Colonic mucosa (tissue), 4 donors: Measurements from ENCODE around the gene FAIM2. TPM values are rescaled to one million over a fixed set of nuclear protein-coding genes. Genes with fewer than 3 reads are reported as not detected.
"Not testable (repeated sequence)": the region's sequence is repeated elsewhere in the genome, so short reads cannot be mapped to it uniquely, and the experiment has no call there.

ENCODE experiments used
- DNase-seq: peaks from one replicate; pipeline ENCODE4 v3.0.0-alpha.2; 2020
- H3K27ac ChIP-seq: fragments of 200-600 bp; one replicate; pipeline ENCODE4 v1.8.0; 2021
- H3K27me3 ChIP-seq: fragments of 200-600 bp; one replicate; pipeline ENCODE4 v1.8.0; 2021
- H3K36me3 ChIP-seq: fragments of 200-600 bp; one replicate; pipeline ENCODE4 v1.8.0; 2021
- H3K4me1 ChIP-seq: fragments of 200-600 bp; one replicate; pipeline ENCODE4 v1.8.0; 2021; ENCODE audit warnings: mild to moderate bottlenecking
- H3K4me3 ChIP-seq: fragments of 200-600 bp; one replicate; pipeline ENCODE4 v1.8.0; 2021
- H3K9ac ChIP-seq, 2 donors: one replicate each; pipeline ENCODE4 v1.7.0; 2013; ENCODE audit warnings: control low read depth in 2 of 2, low read depth in 2 of 2, low read length in 2 of 2
- H3K9me3 ChIP-seq: fragments of 200-600 bp; one replicate; pipeline ENCODE4 v1.8.0; 2021
- intact Hi-C: fragments of 100-400 bp; cut with DNase I; formaldehyde crosslinking; loops from one replicate; pipeline ENCODE4 v1.14.1; 2022
- total RNA-seq, 2 donors: library from RNA; stranded (reverse); fragmentation: NEBNext Ultra II Directional in 1 of 2; extraction: Animal tissue kit (Norgen Biotek cat#: 25700) in 1 of 2; gene quantifications; one replicate each; pipeline ENCODE4 v1.2.1, GENCODE V29; 2021
- TF ChIP-seq, protein P1 (sequence below): fragments of 200-600 bp; IDR thresholded peaks from one replicate; pipeline ENCODE4 v1.8.0; 2022; ENCODE audit warnings: antibody characterized with exemption, mild to moderate bottlenecking
- donor health status: healthy.
- donor health status: DM: no; HTN: no; CAD: no.
- donor health status: DM: no; HTN: no; CAD: no.

The FAIM2 gene
- total RNA-seq, 2 donors from 2014 or later = 2.8 to 3.6 TPM

DNA sequence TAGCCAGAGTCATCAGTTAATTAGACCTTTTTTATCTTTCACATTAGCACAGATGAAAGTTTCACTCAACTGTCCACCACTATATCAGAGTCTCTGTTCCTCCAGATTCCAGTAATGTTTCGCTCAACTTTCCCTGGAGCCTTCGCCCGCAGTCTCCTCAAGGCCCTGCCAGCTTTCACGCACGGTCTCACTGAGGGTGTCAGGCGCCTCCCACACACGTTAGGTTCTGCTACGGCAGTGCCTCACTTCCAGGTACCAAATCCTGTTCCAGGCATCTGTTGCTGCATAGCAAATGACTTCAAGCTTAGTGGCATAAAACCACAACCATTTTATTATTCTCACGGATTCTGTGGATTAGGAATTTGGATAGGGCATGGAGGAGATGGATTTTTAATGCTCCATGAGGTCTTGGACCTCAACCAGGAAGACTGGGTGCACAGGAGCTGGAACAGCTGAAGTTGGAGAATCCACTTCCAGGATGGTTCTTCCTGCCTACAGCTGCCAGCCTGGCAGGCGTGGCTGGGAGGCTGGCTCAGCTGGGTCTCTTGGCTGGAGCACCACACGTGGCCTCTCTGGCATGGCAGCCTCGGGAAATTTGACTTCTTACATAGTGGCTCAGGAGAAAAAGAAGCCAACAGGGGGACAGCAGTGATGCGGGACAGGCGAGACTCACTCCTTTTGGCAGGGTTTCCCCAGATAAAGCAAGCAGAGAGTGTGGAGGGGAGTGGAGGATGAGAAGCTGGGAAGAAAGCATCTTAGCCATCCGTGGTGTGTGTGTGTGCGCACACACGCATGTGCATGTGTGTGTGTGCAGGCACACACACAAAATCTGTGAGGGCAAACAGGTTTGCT is 39.5 kb downstream of the FAIM2 start:
- TF ChIP-seq, protein P1, sequence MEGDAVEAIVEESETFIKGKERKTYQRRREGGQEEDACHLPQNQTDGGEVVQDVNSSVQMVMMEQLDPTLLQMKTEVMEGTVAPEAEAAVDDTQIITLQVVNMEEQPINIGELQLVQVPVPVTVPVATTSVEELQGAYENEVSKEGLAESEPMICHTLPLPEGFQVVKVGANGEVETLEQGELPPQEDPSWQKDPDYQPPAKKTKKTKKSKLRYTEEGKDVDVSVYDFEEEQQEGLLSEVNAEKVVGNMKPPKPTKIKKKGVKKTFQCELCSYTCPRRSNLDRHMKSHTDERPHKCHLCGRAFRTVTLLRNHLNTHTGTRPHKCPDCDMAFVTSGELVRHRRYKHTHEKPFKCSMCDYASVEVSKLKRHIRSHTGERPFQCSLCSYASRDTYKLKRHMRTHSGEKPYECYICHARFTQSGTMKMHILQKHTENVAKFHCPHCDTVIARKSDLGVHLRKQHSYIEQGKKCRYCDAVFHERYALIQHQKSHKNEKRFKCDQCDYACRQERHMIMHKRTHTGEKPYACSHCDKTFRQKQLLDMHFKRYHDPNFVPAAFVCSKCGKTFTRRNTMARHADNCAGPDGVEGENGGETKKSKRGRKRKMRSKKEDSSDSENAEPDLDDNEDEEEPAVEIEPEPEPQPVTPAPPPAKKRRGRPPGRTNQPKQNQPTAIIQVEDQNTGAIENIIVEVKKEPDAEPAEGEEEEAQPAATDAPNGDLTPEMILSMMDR = no peak

DNA sequence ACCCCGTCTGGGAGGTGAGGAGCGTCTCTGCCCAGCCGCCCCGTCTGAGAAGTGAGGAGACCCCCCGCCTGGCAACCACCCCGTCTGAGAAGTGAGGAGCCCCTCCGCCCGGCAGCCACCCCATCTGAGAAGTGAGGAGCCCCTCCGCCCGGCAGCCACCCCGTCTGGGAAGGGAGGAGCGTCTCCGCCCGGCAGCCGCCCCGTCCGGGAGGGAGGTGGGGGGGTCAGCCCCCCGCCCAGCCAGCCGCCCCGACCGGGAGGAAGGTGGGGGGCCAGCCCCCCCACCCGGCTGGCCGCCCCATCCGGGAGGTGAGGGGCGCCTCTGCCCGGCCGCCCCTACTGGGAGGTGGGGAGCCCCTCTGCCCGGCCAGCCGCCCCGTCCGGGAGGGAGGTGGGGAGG is 42.8 kb downstream of the FAIM2 start:
- not testable (repeated sequence) for H3K9me3 ChIP-seq, H3K27me3 ChIP-seq, H3K4me3 ChIP-seq, H3K9ac ChIP-seq, H3K36me3 ChIP-seq, H3K27ac ChIP-seq, DNase-seq, H3K4me1 ChIP-seq
- intact Hi-C loops = loop anchor here (10.0 kb wide), 1 partner anchor 204 kb away; no protein-coding TSS in a partner anchor

More for the DNA sequence above, 39.5 kb downstream of the FAIM2 start:
- Histone ChIP-seq H3K4me3 (no peak overlapping the region), H3K27ac (no peak overlapping the region), H3K4me1 (peaks cover 7% of the 10 kb centered on the region), H3K9ac (no peak overlapping the region), H3K36me3 (no peaks in the 10 kb centered on the region), H3K9me3 (no peaks in the 10 kb centered on the region), H3K27me3 (no peaks in the 10 kb centered on the region)
- no peak for DNase-seq
- intact Hi-C loops = loop anchor here (10.0 kb wide), 1 partner anchor 201 kb away; no protein-coding TSS in a partner anchor

DNA sequence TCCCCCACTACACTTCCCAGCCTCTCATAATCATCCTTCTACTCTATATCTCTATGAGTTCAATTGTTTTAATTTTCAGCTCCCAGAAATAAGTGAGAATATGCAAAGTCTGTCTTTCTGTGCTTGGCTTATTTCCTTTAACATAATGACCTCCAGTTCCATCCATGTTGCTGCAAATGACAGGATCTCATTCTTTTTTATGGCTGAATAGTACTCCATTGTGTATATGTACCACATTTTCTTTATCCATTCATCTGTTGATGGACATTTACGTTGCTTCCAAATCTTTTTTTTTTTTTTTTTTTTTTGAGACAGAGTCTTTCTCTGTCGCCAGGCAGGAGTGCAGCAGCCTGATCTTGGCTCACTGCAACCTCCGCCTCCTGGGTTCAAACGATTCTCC is 47.8 kb downstream of the FAIM2 start:
- H3K4me1 ChIP-seq, H3K27me3 ChIP-seq, H3K9me3 ChIP-seq, intact Hi-C loops, H3K27ac ChIP-seq, H3K36me3 ChIP-seq, DNase-seq, H3K4me3 ChIP-seq, H3K9ac ChIP-seq: not testable (repeated sequence)

DNA sequence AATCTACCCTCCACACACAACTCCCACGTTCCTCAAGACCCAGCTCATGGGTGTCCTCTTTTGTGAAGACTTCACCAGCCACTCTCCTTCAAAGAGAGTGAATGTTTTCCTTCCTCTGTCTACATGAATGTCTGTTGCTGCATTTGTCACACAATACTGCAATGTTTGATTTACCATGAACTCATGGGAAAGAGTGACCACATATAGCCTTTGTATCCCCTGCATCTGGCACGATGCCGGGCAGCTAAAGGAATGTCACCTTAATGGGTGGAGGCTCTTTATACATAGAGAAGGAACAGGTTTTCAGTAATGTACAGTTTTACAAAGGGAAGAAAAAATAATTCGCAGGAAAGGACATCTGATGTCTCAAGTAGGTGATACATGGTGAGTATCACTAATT is 48.7 kb downstream of the FAIM2 start:
- H3K9me3 ChIP-seq = no peaks in the 10 kb centered on the region
- H3K4me1 ChIP-seq = no peaks in the 10 kb centered on the region
- intact Hi-C loops = no loop called here
- no peak overlapping the region for H3K9ac ChIP-seq
- TF ChIP-seq, protein P1 = no peak
- H3K36me3 ChIP-seq = no peaks in the 10 kb centered on the region
- DNase-seq = no peak
- H3K4me3 ChIP-seq = no peak overlapping the region
- no peaks in the 10 kb centered on the region for H3K27me3 ChIP-seq
- H3K27ac ChIP-seq = no peak overlapping the region

DNA sequence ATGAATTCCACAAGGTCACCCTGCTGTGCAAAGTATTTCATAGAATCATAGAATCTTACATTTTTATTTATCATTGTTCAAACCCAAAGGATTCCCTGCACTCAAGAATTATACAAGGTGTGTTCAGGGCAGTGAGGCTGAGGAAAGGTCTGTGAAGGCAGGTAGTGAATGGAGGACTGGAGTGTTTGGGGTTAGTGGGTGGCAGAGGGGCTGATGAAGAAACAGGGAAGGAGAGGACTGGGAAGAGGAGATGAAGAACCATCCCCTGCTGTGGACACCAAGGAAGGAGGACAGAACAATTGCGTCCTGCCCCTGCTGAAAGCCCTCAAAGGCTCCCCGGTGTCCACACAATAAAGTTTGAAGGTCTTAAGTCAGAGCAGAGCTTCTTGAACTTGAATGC is 50.0 kb downstream of the FAIM2 start:
- Histone ChIP-seq H3K4me3 (no peak overlapping the region), H3K36me3 (no peaks in the 10 kb centered on the region), H3K27ac (no peak overlapping the region), H3K27me3 (no peaks in the 10 kb centered on the region), H3K9me3 (no peaks in the 10 kb centered on the region), H3K4me1 (no peaks in the 10 kb centered on the region), H3K9ac (no peak overlapping the region)
- TF ChIP-seq, protein P1 = no peak
- intact Hi-C loops = no loop called here
- DNase-seq = no peak

DNA sequence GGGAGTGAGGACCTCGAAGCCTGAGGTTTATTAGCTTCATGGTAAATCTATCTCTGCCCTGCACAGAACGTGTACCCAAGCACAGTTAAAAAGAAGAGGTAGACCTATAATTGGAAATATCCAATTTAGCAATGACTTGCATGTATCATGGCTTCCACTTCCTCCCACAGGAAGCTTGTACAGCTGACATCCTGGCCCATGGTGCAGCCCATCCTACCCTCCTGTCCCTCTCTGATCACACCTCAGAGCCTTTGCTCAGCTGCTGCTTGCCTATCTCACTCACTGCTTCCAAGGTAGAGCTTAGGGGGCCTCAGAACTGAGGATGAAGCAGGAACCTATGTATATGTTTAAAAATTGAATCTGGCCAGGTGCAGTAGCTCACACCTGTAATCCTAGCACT is 56.5 kb downstream of the FAIM2 start:
- no peak overlapping the region for H3K9ac ChIP-seq

More for the DNA sequence above, 56.5 kb downstream of the FAIM2 start:
- Histone ChIP-seq H3K27ac (no peak overlapping the region), H3K4me3 (no peak overlapping the region), H3K9me3 (no peaks in the 10 kb centered on the region), H3K4me1 (no peaks in the 10 kb centered on the region), H3K36me3 (no peaks in the 10 kb centered on the region), H3K27me3 (no peaks in the 10 kb centered on the region)
- intact Hi-C loops = no loop called here
- no peak for DNase-seq
- TF ChIP-seq, protein P1 = no peak
